IPS-11a (cell line): ENCODE data around the gene EPB41L4A.

Experiments used
- H3K4me3 ChIP-seq: one replicate; pipeline ENCODE4 v1.5.1; 2013; ENCODE audit warnings: low read depth, low read length, control low read depth

Gene EPB41L4A

GRCh38 chr5:112312295-112313275, 106.5 kb downstream of the EPB41L4A start:
- no peak overlapping the region for H3K4me3 ChIP-seq

GRCh38 chr5:112310746-112311145, 108.3 kb downstream of the EPB41L4A start:
- no peak overlapping the region for H3K4me3 ChIP-seq

GRCh38 chr5:112308608-112309007, 110.5 kb downstream of the EPB41L4A start:
- H3K4me3 ChIP-seq, result no peak overlapping the region

GRCh38 chr5:112306956-112307355, 112.1 kb downstream of the EPB41L4A start:
- H3K4me3 ChIP-seq, result no peak overlapping the region

GRCh38 chr5:112304743-112305142, 114.3 kb downstream of the EPB41L4A start:
- no peak overlapping the region for H3K4me3 ChIP-seq

- H3K4me3 ChIP-seq, result no peak overlapping the region
Observed at GRCh38 chr5:112303685-112304084, 115.4 kb downstream of the EPB41L4A start.

GRCh38 chr5:112294126-112294525, 125.0 kb downstream of the EPB41L4A start:
- no peak overlapping the region for H3K4me3 ChIP-seq

- no peak overlapping the region for H3K4me3 ChIP-seq
Observed at GRCh38 chr5:112293587-112293986, 125.5 kb downstream of the EPB41L4A start.

- no peak overlapping the region for H3K4me3 ChIP-seq
Observed at GRCh38 chr5:112290691-112291090, 128.4 kb downstream of the EPB41L4A start.

- H3K4me3 ChIP-seq, result no peak overlapping the region
Observed at GRCh38 chr5:112289465-112289864, 129.6 kb downstream of the EPB41L4A start.

GRCh38 chr5:112283943-112284929, 134.8 kb downstream of the EPB41L4A start:
- H3K4me3 ChIP-seq, result no peak overlapping the region

- H3K4me3 ChIP-seq, result no peak overlapping the region
Observed at GRCh38 chr5:112283034-112283582, 136.0 kb downstream of the EPB41L4A start.

GRCh38 chr5:112279082-112279481, 140.0 kb downstream of the EPB41L4A start:
- no peak overlapping the region for H3K4me3 ChIP-seq

- H3K4me3 ChIP-seq, result no peak overlapping the region
Observed at GRCh38 chr5:112276991-112277390, 142.1 kb downstream of the EPB41L4A start.

GRCh38 chr5:112275671-112276070, 143.4 kb downstream of the EPB41L4A start:
- H3K4me3 ChIP-seq, result no peak overlapping the region

- no peak overlapping the region for H3K4me3 ChIP-seq
Observed at GRCh38 chr5:112270299-112271293, 148.5 kb downstream of the EPB41L4A start.

GRCh38 chr5:112267231-112267630, 151.8 kb downstream of the EPB41L4A start:
- no peak overlapping the region for H3K4me3 ChIP-seq

- no peak overlapping the region for H3K4me3 ChIP-seq
Observed at GRCh38 chr5:112264666-112265065, 154.4 kb downstream of the EPB41L4A start.

GRCh38 chr5:112264151-112264550, 154.9 kb downstream of the EPB41L4A start:
- no peak overlapping the region for H3K4me3 ChIP-seq

GRCh38 chr5:112263469-112263868, 155.6 kb downstream of the EPB41L4A start:
- H3K4me3 ChIP-seq, result no peak overlapping the region
